ENCODE data around the gene ISOC2.
A peak's percentile ranks its signal among the peaks of the same experiment; 100 is the strongest.

Gene ISOC2

GRCh38 chr19:55483706-55484592 is 22.5 kb upstream of the ISOC2 start:
- peaks cover 5% of the 10 kb centered on the region; the same call in 1 of the 2 replicates for H3K36me3 ChIP-seq (ENCODE audit: control insufficient read depth, insufficient read depth, low read length)
- DNase-seq (ENCODE audit: low read depth, low spot score) = no peak
- peaks cover 12% of the 10 kb centered on the region for H3K4me1 ChIP-seq (ENCODE audit: control insufficient read depth, insufficient read depth, low read length)
- H3K27ac ChIP-seq (ENCODE audit: low read length) = no peak overlapping the region
- no peaks in the 10 kb centered on the region for H3K9me3 ChIP-seq (ENCODE audit: control insufficient read depth, insufficient read depth, low read length)
- peak overlapping the region; percentile 57; the same call in 1 of the 2 replicates for H3K4me3 ChIP-seq (ENCODE audit: low read length)
- no peaks in the 10 kb centered on the region for H3K27me3 ChIP-seq (ENCODE audit: control insufficient read depth, insufficient read depth, low read length)
- WGBS (ENCODE audit: insufficient coverage, insufficient read length) = no CpG with 5 or more reads among the region's 46 CpGs

- H3K4me1 ChIP-seq (ENCODE audit: control insufficient read depth, insufficient read depth, low read length) = peaks cover 12% of the 10 kb centered on the region
- WGBS (ENCODE audit: insufficient coverage, insufficient read length) = no CpG with 5 or more reads among the region's 47 CpGs
- H3K36me3 ChIP-seq (ENCODE audit: control insufficient read depth, insufficient read depth, low read length) = peaks cover 5% of the 10 kb centered on the region; the same call in 1 of the 2 replicates
- no peaks in the 10 kb centered on the region for H3K27me3 ChIP-seq (ENCODE audit: control insufficient read depth, insufficient read depth, low read length)
- no peak for DNase-seq (ENCODE audit: low read depth, low spot score)
- no peaks in the 10 kb centered on the region for H3K9me3 ChIP-seq (ENCODE audit: control insufficient read depth, insufficient read depth, low read length)
- no peak overlapping the region for H3K27ac ChIP-seq (ENCODE audit: low read length)
- H3K4me3 ChIP-seq (ENCODE audit: low read length) = no peak overlapping the region
These were observed 21.7 kb upstream of the ISOC2 start for GRCh38 chr19:55482967-55483705.

GRCh38 chr19:55482156-55482961 is 20.9 kb upstream of the ISOC2 start:
- Histone ChIP-seq H3K4me3 (ENCODE audit: low read length) (no peak overlapping the region), H3K9me3 (ENCODE audit: control insufficient read depth, insufficient read depth, low read length) (no peaks in the 10 kb centered on the region), H3K4me1 (ENCODE audit: control insufficient read depth, insufficient read depth, low read length) (peaks cover 9% of the 10 kb centered on the region), H3K27ac (ENCODE audit: low read length) (no peak overlapping the region), H3K27me3 (ENCODE audit: control insufficient read depth, insufficient read depth, low read length) (no peaks in the 10 kb centered on the region), H3K36me3 (ENCODE audit: control insufficient read depth, insufficient read depth, low read length) (peaks cover 5% of the 10 kb centered on the region; the same call in 1 of the 2 replicates)
- DNase-seq (ENCODE audit: low read depth, low spot score) = no peak
- WGBS (ENCODE audit: insufficient coverage, insufficient read length) = no CpG with 5 or more reads among the region's 83 CpGs

- no peak overlapping the region for H3K27ac ChIP-seq (ENCODE audit: low read length)
- H3K4me1 ChIP-seq (ENCODE audit: control insufficient read depth, insufficient read depth, low read length) = peaks cover 9% of the 10 kb centered on the region
- H3K4me3 ChIP-seq (ENCODE audit: low read length) = no peak overlapping the region
- H3K27me3 ChIP-seq (ENCODE audit: control insufficient read depth, insufficient read depth, low read length) = no peaks in the 10 kb centered on the region
- WGBS (ENCODE audit: insufficient coverage, insufficient read length) = no CpG with 5 or more reads among the region's 40 CpGs
- H3K9me3 ChIP-seq (ENCODE audit: control insufficient read depth, insufficient read depth, low read length) = no peaks in the 10 kb centered on the region
- H3K36me3 ChIP-seq (ENCODE audit: control insufficient read depth, insufficient read depth, low read length) = peaks cover 5% of the 10 kb centered on the region; the same call in 1 of the 2 replicates
- no peak for DNase-seq (ENCODE audit: low read depth, low spot score)
These were observed 20.3 kb upstream of the ISOC2 start for GRCh38 chr19:55481794-55482155.

- DNase-seq (ENCODE audit: low read depth, low spot score) = no peak
- no CpG with 5 or more reads among the region's 52 CpGs for WGBS (ENCODE audit: insufficient coverage, insufficient read length)
- no peak overlapping the region for H3K27ac ChIP-seq (ENCODE audit: low read length)
- H3K4me3 ChIP-seq (ENCODE audit: low read length) = no peak overlapping the region
- peaks cover 9% of the 10 kb centered on the region for H3K4me1 ChIP-seq (ENCODE audit: control insufficient read depth, insufficient read depth, low read length)
- peaks cover 5% of the 10 kb centered on the region; the same call in 1 of the 2 replicates for H3K36me3 ChIP-seq (ENCODE audit: control insufficient read depth, insufficient read depth, low read length)
- no peaks in the 10 kb centered on the region for H3K27me3 ChIP-seq (ENCODE audit: control insufficient read depth, insufficient read depth, low read length)
- H3K9me3 ChIP-seq (ENCODE audit: control insufficient read depth, insufficient read depth, low read length) = no peaks in the 10 kb centered on the region
These were observed 19.8 kb upstream of the ISOC2 start for GRCh38 chr19:55481148-55481793.

- WGBS (ENCODE audit: insufficient coverage, insufficient read length) = no CpG with 5 or more reads among the region's 15 CpGs
- H3K4me3 ChIP-seq (ENCODE audit: low read length) = no peak overlapping the region
- no peaks in the 10 kb centered on the region for H3K9me3 ChIP-seq (ENCODE audit: control insufficient read depth, insufficient read depth, low read length)
- H3K27me3 ChIP-seq (ENCODE audit: control insufficient read depth, insufficient read depth, low read length) = no peaks in the 10 kb centered on the region
- H3K4me1 ChIP-seq (ENCODE audit: control insufficient read depth, insufficient read depth, low read length) = peaks cover 6% of the 10 kb centered on the region
- DNase-seq (ENCODE audit: low read depth, low spot score) = no peak
- no peak overlapping the region for H3K27ac ChIP-seq (ENCODE audit: low read length)
- peaks cover 5% of the 10 kb centered on the region; the same call in 1 of the 2 replicates for H3K36me3 ChIP-seq (ENCODE audit: control insufficient read depth, insufficient read depth, low read length)
These were observed 18.2 kb upstream of the ISOC2 start for GRCh38 chr19:55479451-55480230.

GRCh38 chr19:55479045-55479444 is 17.6 kb upstream of the ISOC2 start:
- no CpG with 5 or more reads among the region's 17 CpGs for WGBS (ENCODE audit: insufficient coverage, insufficient read length)
- no peak overlapping the region for H3K4me3 ChIP-seq (ENCODE audit: low read length)
- peaks cover 6% of the 10 kb centered on the region for H3K4me1 ChIP-seq (ENCODE audit: control insufficient read depth, insufficient read depth, low read length)
- H3K36me3 ChIP-seq (ENCODE audit: control insufficient read depth, insufficient read depth, low read length) = peaks cover 5% of the 10 kb centered on the region; the same call in 1 of the 2 replicates
- H3K27me3 ChIP-seq (ENCODE audit: control insufficient read depth, insufficient read depth, low read length) = no peaks in the 10 kb centered on the region
- no peaks in the 10 kb centered on the region for H3K9me3 ChIP-seq (ENCODE audit: control insufficient read depth, insufficient read depth, low read length)
- H3K27ac ChIP-seq (ENCODE audit: low read length) = no peak overlapping the region
- DNase-seq (ENCODE audit: low read depth, low spot score) = no peak

- H3K27ac ChIP-seq (ENCODE audit: low read length) = no peak overlapping the region
- no peak overlapping the region for H3K4me3 ChIP-seq (ENCODE audit: low read length)
- no peaks in the 10 kb centered on the region for H3K9me3 ChIP-seq (ENCODE audit: control insufficient read depth, insufficient read depth, low read length)
- peaks cover 5% of the 10 kb centered on the region; the same call in 1 of the 2 replicates for H3K36me3 ChIP-seq (ENCODE audit: control insufficient read depth, insufficient read depth, low read length)
- peaks cover 5% of the 10 kb centered on the region for H3K4me1 ChIP-seq (ENCODE audit: control insufficient read depth, insufficient read depth, low read length)
- no peak for DNase-seq (ENCODE audit: low read depth, low spot score)
- no peaks in the 10 kb centered on the region for H3K27me3 ChIP-seq (ENCODE audit: control insufficient read depth, insufficient read depth, low read length)
- whole genome bisulfite sequencing (ENCODE audit: insufficient coverage, insufficient read length) = no CpG with 5 or more reads among the region's 12 CpGs
These were observed 16.9 kb upstream of the ISOC2 start for GRCh38 chr19:55478364-55478763.

GRCh38 chr19:55477905-55478304 is 16.5 kb upstream of the ISOC2 start:
- WGBS (ENCODE audit: insufficient coverage, insufficient read length) = 100% methylated on average over 1 of the region's 13 CpGs
- no peak overlapping the region for H3K4me3 ChIP-seq (ENCODE audit: low read length)
- H3K27me3 ChIP-seq (ENCODE audit: control insufficient read depth, insufficient read depth, low read length) = no peaks in the 10 kb centered on the region
- H3K4me1 ChIP-seq (ENCODE audit: control insufficient read depth, insufficient read depth, low read length) = peaks cover 6% of the 10 kb centered on the region
- H3K9me3 ChIP-seq (ENCODE audit: control insufficient read depth, insufficient read depth, low read length) = no peaks in the 10 kb centered on the region
- no peak overlapping the region for H3K27ac ChIP-seq (ENCODE audit: low read length)
- peaks cover 5% of the 10 kb centered on the region; the same call in 1 of the 2 replicates for H3K36me3 ChIP-seq (ENCODE audit: control insufficient read depth, insufficient read depth, low read length)
- no peak for DNase-seq (ENCODE audit: low read depth, low spot score)

Measured in iPS DF 6.9 (cell line).